K562 (cell line): Measurements from ENCODE around the gene MVB12B.
"Not testable (repeated sequence)": the region's sequence is repeated elsewhere in the genome, so short reads cannot be mapped to it uniquely, and the experiment has no call there.

Source experiments
- CEBPZ ChIP-seq: fragments of 150-350 bp; IDR thresholded peaks from 2 replicates; pipeline ENCODE4 v1.6.1; 2014; ENCODE audit warnings: low read depth, mild to moderate bottlenecking, low read length, borderline replicate concordance
- CTCF ChIP-seq, 3 experiments: IDR thresholded peaks in 2 of 3; conservative IDR thresholded peaks in 1 of 3; 2 replicates each; pipeline ENCODE4 v1.5.1; 2011 to 2012; ENCODE audit warnings: low read length in 3 of 3, mild to moderate bottlenecking in 3 of 3, control low read depth in 2 of 3, improper control_type of control experiment in 1 of 3, inconsistent platforms in 1 of 3, low read depth in 1 of 3, mixed read lengths in 1 of 3, moderate library complexity in 1 of 3; ENCODE audit not compliant: insufficient read depth in 2 of 3
- JUNB ChIP-seq: fragments of 450-650 bp; formaldehyde crosslinking; conservative IDR thresholded peaks from 2 replicates; pipeline ENCODE4 v1.4.0; 2020; ENCODE audit warnings: mild to moderate bottlenecking
- SMAD3 ChIP-seq: fragments of 450-650 bp; formaldehyde crosslinking; conservative IDR thresholded peaks from 2 replicates; pipeline ENCODE4 v1.4.0; 2020; ENCODE audit warnings: mild to moderate bottlenecking
- TAF1 ChIP-seq: IDR thresholded peaks from 2 replicates; pipeline ENCODE4 v1.6.1; 2011; ENCODE audit warnings: mild to moderate bottlenecking, low read length, moderate library complexity; ENCODE audit not compliant: insufficient read depth, control insufficient read depth, severe bottlenecking; ENCODE audit errors: extremely low read depth
- ZBTB1 ChIP-seq: sonication (generic); formaldehyde crosslinking; IDR thresholded peaks from 2 replicates; pipeline ENCODE4 v1.8.1; 2023; ENCODE audit warnings: missing genetic modification reagents, low read depth, mild to moderate bottlenecking, borderline replicate concordance
- ZNF175 ChIP-seq: fragments of 200-800 bp; sonication (Bioruptor generic); IDR thresholded peaks from 2 replicates; pipeline ENCODE4 v1.6.1; 2016; ENCODE audit warnings: low read depth, mild to moderate bottlenecking, missing genetic modification characterization, missing compliant biosample characterization
- ZNF592 ChIP-seq: fragments of 450-650 bp; IDR thresholded peaks from 2 replicates; pipeline ENCODE4 v1.6.1; 2017; ENCODE audit warnings: antibody characterized with exemption, mild to moderate bottlenecking
- ZZZ3 ChIP-seq: fragments of 450-650 bp; IDR thresholded peaks from 2 replicates; pipeline ENCODE4 v1.6.1; 2016; ENCODE audit warnings: antibody characterized with exemption, mild to moderate bottlenecking, moderate library complexity

- TF ChIP-seq ZZZ3; ZNF592; ZNF175 (CRISPR knock-in tag); SMAD3 (CRISPR knock-in tag); ZBTB1 (CRISPR knock-in tag); JUNB (CRISPR knock-in tag); TAF1; CTCF (IDR thresholded peaks at IDR 0.05 in 2 of 3, conservative IDR thresholded peaks at IDR 0.05 in 1 of 3; ENCODE audit: insufficient read depth in 2 of 3, low read depth in 1 of 3, low read length in 3 of 3); CEBPZ: not testable (repeated sequence)
Observed at GRCh38 chr9:126540398-126540797, 213.8 kb downstream of the MVB12B start.
